ENCODE data around the gene MED13L.
A peak's percentile ranks its signal among the peaks of the same experiment; 100 is the strongest.

The MED13L gene

DNA sequence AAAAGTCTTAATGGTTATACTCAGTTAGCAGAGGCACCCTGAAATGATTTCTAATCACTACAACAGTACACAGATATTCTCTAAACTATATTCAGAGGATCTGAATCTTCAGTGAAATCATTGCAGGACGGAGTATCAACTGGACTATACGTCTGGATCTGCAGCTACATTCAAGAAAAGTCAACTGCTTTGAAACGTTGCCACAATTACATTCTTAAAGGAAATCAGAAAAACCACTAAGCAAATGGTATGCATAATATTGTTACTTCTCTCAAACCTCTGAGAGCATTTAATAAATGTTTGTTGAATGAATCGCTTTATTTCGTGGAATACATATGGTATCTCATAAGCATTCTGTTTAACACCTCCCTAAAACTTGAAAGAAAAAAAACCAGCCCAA, 67.4 kb downstream of the MED13L start:
- no peak for DNase-seq (ENCODE audit: extremely low read depth, low read depth)
- no peak for TF ChIP-seq CTCF (IDR thresholded peaks at IDR 0.05; ENCODE audit: low read depth, low read length)

DNA sequence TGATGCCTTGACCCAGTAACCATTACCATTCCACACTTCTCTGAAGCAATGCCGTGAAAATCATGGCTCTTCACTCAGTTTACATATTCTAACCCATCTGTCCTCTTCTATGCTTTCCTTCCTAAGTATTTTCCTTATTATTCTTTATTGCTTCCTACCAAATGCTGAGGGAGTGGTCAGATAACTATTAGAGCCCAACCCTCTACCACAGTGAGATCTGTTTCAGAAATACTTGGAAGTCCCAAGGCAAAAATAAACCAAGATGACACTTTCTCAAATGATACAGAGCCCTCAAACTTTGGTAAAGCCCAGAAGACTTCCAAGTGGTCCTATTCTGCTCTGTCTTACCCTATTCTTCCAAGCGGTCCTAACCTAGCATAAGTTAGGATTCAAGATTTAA, 68.0 kb downstream of the MED13L start:
- TF ChIP-seq CTCF (IDR thresholded peaks at IDR 0.05; ENCODE audit: low read depth, low read length) = no peak

DNA sequence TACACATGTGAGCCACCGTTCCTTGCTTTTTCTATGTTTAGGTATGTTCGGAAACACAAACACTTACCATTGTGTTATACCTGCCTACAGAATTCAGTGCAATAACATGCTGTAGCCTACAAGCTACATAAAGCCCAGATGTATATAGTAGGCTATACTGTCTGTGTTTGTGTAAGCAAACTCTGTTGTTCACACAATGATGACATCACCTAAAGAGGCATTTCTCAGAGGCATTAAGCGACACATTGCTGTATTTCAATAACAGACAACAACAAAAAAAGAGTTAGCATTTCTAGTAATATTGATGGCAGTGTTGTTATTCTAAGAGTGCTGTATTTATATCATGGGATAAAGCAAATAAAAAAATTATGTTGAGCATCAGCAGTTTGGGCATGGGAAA, 70.2 kb downstream of the MED13L start:
- TF ChIP-seq CTCF (IDR thresholded peaks at IDR 0.05; ENCODE audit: low read depth, low read length) = no peak
- no peak for DNase-seq (ENCODE audit: extremely low read depth, low read depth)

More for the DNA sequence above, 68.0 kb downstream of the MED13L start:
- no peak for DNase-seq (ENCODE audit: extremely low read depth, low read depth)

GRCh38 chr12:116206828-116207227, 70.7 kb downstream of the MED13L start:
- no peak for TF ChIP-seq CTCF (IDR thresholded peaks at IDR 0.05; ENCODE audit: low read depth, low read length)
- no peak for DNase-seq (ENCODE audit: extremely low read depth, low read depth)

DNA sequence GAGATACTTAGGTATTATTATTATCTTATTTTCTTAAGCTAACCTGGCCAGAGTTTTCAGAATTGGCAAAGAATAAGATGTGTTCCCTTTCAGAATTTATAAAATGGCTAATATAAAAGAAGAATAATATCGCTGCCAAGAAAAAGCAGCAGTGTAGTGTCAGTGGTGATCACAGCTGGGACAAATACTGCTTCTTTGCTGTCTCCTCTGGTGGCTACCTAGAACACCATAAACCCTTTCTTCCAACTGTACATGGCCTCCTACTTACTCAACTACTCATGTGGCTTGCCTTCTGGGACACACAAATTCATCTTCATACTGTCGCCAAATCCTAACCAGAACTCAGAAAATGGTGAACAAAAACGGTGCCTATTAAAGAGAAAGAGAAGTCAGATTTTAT, 72.7 kb downstream of the MED13L start:
- TF ChIP-seq CTCF (IDR thresholded peaks at IDR 0.05; ENCODE audit: low read depth, low read length) = no peak
- no peak for DNase-seq (ENCODE audit: extremely low read depth, low read depth)

- no peak for DNase-seq (ENCODE audit: extremely low read depth, low read depth)
- no peak for TF ChIP-seq CTCF (IDR thresholded peaks at IDR 0.05; ENCODE audit: low read depth, low read length)
Measured at GRCh38 chr12:116204169-116204568, 73.3 kb downstream of the MED13L start.

DNA sequence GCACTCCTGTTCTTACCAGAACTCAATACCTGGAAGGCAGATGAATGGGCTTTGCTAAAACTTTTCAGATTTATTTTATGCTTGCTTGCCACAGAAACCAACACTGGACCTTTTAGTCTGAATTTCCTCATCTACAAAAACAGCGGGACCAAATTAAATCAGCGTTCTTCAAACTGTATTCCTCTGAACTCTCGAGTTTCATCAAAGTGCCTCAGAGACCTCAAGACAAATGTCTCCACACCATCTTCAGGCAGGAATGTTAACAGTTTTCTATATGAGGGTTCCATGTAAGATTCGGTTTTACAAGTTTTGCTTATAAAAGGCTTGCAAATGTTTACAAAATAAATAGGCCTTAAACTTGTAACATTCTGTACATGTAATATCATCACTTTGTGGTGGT, 74.6 kb downstream of the MED13L start:
- no peak for DNase-seq (ENCODE audit: extremely low read depth, low read depth)
- TF ChIP-seq CTCF (IDR thresholded peaks at IDR 0.05; ENCODE audit: low read depth, low read length) = peak; percentile 40
